HG03439 (cell line): ENCODE data around the gene SLC25A48.
"Not testable (repeated sequence)": the region's sequence is repeated elsewhere in the genome, so short reads cannot be mapped to it uniquely, and the experiment has no call there.

Experiments
- ATAC-seq: cut with Tn5 transposase; IDR thresholded peaks from one replicate; pipeline ENCODE4 v1.9.1; 2021; ENCODE audit warnings: mild to moderate bottlenecking, moderate library complexity; ENCODE audit not compliant: unreplicated experiment

Gene SLC25A48

GRCh38 chr5:135829681-135830383 lies 4.6 kb upstream of the SLC25A48 start:
- no peak for ATAC-seq

DNA sequence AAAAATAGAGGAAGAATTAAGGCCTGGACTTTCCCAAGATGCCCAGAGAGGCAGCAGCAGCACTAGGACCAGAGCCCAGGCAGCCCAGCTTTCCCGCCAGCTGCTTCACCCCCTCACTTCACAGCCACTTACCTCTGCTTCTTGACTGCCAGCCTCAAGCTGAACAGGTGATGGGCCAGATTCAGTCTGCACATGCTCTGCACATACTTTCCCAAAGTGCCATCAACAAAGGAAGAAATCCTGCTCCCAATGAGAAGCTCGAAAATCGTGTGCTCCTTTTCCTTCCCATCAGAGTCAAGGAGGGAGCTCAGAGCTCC lies 4.1 kb upstream of the SLC25A48 start:
- no peak for ATAC-seq

DNA sequence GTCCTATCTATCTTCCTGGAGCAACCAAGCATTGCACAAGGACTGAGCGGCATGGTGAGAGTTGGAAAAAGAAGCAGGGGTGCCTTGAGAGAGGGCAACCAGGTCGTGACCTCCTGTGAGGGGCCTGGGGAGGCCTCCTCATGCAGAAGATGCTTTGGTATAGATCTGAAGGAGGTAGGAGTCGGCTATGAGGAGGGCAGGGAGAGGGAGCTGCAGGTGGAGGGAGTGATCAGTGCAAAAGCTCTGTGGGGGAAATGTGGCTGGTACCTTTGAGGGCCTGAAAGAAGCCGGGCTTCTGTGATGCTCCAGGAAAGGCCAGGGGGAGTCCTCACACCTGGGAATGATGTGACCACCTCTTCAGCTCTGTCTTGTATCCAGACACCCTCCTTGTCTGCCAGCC lies 3.6 kb upstream of the SLC25A48 start:
- ATAC-seq = no peak

GRCh38 chr5:135831439-135831838 lies 3.0 kb upstream of the SLC25A48 start:
- no peak for ATAC-seq

DNA sequence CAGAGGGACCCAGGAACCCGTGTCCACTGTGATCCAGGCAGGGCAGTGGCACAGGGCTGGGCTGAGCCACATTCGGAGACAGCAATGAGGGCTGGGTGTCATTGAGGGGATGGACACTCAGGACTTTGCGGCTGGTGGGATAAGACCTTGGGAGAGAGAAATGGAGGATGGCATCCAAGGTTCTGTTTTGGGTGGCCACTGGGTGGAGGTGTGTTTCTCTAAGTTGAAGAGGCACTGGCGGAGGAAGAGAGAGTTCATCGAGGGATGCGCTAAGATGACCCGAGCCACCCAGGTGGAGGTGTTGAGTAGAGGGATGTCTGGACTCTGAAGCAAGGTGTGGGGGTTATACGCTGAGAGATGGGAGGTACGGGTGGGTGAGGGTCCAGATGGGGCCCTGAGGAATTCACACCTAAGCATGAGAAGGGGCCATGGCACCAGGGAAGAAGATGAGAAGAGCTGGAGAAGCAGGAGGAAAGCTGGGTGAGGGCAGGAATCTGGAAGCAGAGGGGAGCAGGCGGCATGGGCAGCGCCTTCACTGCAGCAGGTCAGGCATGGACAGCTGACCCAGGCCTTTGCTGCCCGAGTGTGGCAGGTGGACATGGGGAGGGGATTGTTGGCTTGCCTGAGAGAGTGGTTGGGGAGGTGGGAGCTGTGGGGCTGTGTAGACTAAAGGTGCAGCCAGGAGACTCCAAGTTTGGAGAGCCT lies 2.5 kb upstream of the SLC25A48 start:
- no peak for ATAC-seq

GRCh38 chr5:135832941-135833920 lies 1.2 kb upstream of the SLC25A48 start:
- ATAC-seq = no peak

DNA sequence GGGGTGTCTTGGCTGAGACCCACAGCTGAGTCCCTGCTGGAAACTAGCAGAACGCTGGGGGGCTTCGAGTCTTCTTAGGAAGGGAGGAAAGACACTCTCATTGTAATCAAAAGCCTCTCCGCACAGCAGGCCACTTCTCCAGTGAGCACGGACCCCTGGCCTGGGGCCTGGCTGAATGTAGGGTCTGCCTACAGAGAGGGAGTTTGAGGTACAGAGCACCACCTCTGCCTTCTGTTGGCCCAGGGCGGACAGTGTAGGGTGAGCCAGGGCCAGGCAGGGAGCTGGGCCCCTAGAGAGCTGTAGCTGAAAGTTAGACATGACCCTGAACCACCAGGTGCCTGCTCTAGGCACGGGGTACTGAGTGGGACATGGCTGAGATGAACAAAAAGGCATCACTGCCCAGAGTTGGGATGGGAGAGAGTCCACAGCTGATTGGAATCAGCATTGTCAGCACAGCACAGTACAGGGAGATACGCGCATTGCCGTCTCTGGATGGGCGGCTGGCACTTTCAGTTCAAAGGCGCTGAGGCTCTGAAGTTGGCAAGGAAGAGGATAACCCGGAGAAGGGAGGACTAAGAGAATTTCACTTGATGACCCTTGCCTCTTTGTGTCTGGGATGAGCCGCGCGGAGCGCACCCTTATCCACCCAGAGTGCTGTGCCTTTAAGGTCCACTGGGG lies 363 bp upstream of the SLC25A48 start:
- peak; percentile 69 for ATAC-seq

DNA sequence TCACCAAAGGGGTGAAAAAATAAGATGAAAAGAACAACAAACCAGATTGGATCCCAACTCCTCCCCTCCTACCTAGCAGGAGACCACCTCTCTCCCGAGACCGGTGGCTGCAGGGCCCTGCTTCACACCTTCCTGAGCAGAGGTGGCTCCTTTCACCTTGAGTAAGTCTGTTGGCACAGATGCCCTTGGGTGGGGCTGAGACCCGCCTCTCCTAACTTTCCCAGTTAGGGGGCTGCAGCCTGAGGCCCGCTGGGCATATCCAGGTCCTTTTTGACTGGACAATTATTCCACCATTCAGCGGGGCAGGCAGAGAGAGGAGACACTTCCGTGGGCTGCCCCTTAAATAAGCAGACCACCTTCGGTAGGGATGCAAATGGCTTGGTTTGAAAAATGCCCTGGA lies 1.3 kb downstream of the SLC25A48 start:
- no peak for ATAC-seq

DNA sequence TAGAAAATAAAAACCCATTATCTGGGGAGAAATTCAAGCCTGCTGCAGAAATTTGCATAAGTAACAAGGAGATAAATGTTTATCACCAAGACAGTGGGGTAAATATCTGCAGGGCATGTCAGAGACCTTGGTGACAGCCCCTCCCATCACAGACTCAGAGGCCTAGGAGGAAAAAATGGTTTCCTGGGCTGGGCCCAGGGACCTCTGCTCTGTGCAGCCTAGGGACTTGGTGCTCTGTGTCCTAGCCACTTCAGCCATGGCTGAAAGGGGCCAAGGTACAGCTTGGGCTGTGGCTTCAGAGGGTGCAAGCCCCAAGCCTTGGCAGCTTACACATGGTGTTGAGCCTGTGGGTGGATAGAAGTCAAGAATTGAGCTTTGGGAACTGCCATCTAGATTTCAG lies 3.9 kb downstream of the SLC25A48 start:
- ATAC-seq = not testable (repeated sequence)

DNA sequence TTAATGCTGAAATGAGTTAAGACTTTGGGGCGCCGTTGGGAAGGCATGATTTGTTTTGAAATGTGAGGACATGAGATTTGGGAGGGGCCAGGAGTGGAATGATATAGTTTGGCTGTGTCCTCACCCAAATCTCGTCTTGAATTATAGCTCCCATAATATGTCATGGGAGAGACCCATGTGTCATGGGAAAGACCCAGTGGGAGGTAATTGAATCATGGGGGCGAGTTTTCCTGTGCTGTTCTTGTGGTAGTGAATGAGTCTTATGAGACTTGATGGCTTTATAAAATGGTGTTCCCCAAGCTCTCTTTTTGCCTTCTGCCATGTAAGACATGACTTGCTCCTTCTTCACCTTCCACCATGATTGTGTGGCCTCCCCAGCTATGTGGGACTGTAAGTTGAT lies 5.1 kb downstream of the SLC25A48 start:
- no peak for ATAC-seq

DNA sequence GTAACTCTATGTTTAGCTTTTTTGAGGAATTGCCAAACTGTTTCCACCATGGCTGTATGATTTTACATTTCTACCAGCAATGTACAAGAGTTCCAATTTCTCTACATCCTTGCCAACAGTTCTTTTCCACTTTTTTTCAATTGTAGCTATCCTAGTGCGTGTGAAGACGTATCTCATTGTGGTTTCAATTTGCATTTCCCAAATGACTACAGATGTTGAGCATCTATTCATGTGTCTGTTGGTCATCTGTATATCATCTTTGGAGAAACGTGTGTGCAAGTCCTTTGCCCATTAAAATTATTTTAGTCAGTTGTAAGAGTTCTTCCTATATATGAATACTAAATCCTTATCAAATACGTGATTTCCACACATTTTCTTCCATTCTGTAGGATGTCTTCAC lies 6.5 kb downstream of the SLC25A48 start:
- no peak for ATAC-seq

DNA sequence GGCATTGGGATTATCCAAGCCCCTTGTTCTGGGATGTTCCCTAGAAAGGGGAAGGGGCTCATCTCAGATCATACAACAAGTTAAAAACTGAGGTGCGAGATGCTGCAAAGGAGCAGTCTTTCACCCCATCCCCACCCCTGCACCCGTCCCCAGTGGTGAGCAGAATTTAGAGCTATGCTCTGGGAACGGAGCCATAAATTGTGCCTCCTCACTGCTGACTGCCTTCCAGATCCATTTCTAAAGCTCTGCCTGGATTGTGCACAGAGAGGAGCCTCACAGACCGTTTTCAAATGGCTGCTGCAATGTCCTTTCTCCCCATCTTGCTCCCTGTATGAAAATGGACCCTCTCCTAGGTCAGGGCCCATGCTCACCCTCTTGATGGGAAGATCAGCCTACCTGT lies 8.3 kb downstream of the SLC25A48 start:
- ATAC-seq = no peak

DNA sequence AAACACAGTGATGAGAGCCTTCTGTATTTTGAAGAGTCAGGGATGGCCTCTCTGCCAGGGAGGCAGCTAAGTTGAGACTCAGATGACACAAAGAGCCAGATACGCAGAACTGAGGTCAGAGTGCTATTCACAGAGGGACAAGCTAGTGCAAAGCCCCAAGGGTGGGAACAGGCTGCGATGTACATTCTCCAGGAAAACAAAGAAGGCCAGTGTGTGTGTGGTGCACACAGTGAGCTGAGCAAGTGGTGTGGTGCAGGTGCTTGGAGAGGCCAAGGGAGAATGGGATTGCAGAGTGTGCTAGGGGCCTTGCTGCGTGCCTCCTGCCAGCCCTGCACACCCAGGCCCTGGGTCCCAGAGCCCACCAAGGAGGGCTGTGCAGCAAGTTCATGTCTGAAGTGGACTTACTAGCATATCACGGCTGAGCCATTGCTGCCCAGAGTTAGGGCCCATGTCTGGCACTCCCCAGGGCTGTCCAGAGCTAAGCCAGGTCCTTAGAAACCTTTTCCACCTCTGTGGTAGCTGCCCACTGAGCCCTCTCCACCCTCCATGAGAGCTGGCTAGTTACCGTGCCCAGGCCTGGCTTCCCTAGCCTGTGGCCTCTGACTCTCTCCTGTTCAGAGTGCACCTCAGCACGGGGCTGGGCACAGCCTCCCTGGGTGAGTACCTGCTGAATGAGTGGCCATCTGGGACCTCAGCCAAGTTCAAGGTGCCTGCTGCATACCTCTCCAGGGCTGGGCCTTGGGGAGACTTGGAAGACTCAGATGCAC lies 9.3 kb downstream of the SLC25A48 start:
- ATAC-seq = no peak

GRCh38 chr5:135846311-135846710 lies 11.8 kb downstream of the SLC25A48 start:
- no peak for ATAC-seq

DNA sequence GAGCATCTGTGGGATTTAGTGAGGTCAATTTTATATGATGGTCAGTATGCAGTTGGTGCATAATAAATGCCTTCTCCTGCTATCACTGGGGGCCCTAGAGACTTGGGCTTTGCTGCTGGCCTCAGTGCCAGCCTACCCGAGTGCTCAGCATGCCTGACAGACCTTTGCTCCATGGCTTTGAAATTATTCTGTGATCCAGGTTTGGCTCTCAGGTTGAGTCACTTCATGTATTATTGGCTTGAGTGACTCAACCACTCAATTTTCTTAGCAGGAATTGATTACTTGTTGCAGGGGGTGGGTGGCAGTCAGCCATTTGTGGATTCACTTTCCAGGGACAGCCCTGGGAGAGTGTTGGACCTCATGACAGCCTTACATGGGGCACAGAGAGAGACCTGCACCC lies 13.5 kb downstream of the SLC25A48 start:
- no peak for ATAC-seq

DNA sequence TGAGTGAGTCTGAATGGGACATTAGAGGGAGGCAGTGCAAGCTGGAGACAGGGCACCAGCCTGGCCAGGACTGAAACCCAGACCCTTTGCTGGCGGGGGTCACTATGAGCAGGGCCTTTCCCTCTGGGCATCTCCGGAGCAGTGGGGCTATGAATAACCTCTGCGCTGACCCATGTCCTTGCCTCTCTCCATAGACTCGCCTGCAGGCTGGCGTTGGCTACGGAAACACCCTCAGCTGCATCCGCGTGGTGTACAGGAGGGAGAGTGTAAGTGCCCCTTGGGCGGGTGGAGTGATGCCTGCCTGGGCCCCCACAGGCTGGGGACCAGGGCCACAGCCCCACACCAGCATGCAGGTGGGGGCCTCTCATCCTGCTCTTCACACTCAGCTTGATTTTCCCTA lies 15.8 kb downstream of the SLC25A48 start:
- ATAC-seq = no peak

GRCh38 chr5:135850671-135851070 lies 16.2 kb downstream of the SLC25A48 start:
- no peak for ATAC-seq

GRCh38 chr5:135851186-135851914 lies 16.9 kb downstream of the SLC25A48 start:
- no peak for ATAC-seq

DNA sequence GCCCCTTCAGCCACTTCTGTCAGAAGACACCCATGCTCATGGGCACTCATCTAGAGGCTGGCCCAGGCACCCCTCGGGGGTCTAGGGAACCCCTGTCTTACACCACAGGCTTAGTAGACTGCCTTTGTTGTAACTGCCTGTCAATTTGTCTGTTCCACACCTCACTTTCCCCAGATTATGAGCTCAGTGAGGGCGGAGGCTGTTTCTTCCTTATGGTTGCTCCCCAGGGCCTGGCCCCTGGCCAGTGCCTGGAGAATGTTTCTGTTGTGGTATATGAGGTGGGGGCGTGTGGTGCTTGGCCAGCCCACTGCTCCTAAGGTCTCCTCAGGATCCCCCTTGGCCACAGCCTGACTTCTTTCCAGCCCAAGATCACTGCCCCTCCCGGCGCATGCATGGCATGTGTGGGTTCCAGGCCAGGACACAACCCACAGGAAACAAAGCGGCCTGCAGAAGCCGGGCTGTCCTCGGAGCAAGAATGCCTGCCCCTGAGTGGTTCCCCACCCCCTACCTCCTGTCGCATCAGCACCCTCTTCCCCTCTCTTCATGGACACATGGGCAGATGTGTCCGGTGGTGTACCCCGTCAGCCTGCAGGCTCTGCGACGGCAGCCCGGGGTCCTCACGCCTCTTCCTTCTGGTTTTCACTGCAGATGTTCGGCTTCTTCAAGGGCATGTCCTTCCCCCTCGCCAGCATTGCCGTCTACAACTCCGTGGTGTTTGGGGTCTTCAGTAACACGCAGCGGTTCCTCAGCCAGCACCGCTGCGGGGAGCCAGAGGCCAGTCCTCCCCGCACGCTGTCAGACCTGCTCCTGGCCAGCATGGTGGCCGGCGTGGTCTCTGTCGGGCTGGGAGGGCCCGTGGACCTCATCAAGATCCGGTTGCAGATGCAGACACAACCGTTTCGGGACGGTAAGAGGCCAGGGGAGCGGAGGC lies 17.7 kb downstream of the SLC25A48 start:
- no peak for ATAC-seq
